ENCODE measurements around the gene INKA2.

- TF ChIP-seq EZH2 (IDR thresholded peaks at IDR 0.05; ENCODE audit: borderline replicate concordance, low read depth, low read length, poor library complexity, severe bottlenecking), result no peak
- no peak for TF ChIP-seq CTCF (conservative IDR thresholded peaks at IDR 0.05; ENCODE audit: low read depth, low read length)
Measured at GRCh38 chr1:111776391-111776790, 37.2 kb upstream of the INKA2 start.

All from A673 (cell line).